Forelimb muscle (tissue), 1 donor: ENCODE results near the gene ATP2B3. TPM values are rescaled to one million over a fixed set of nuclear protein-coding genes. Genes with fewer than 3 reads are reported as not detected.

Experiments used
- polyA plus RNA-seq: library from polyadenylated mRNA; unstranded; fragments of 120-200 nt; gene quantifications from one replicate; pipeline ENCODE4 v1.2.1, GENCODE V29; 2013; ENCODE audit not compliant: insufficient read length

ATP2B3 gene
- polyA plus RNA-seq, 1 donor = 0.80 TPM

Other genes with a start within 250 kb of the ATP2B3 start
- not detected for gene PNMA6F, start 195.9 kb upstream of the ATP2B3 start, polyA plus RNA-seq
- gene ZNF275, start 183.5 kb upstream of the ATP2B3 start, polyA plus RNA-seq = 7.0 TPM
- gene PNMA6E, start 116.3 kb upstream of the ATP2B3 start, polyA plus RNA-seq = not detected
- 0.90 TPM for gene ZFP92, start 106.2 kb upstream of the ATP2B3 start, polyA plus RNA-seq
- gene TREX2, start 71.6 kb upstream of the ATP2B3 start, polyA plus RNA-seq = 0.20 TPM
- gene HAUS7, start 47.1 kb upstream of the ATP2B3 start, polyA plus RNA-seq = 20.8 TPM
- 95.3 TPM for gene BGN, start 22.7 kb upstream of the ATP2B3 start, polyA plus RNA-seq
- gene CCNQ, start 81.5 kb downstream of the ATP2B3 start, polyA plus RNA-seq = 15.6 TPM
- gene DUSP9, start 129.6 kb downstream of the ATP2B3 start, polyA plus RNA-seq = 0.15 TPM
- gene PNCK, start 156.2 kb downstream of the ATP2B3 start, polyA plus RNA-seq = 6.2 TPM
- 40.6 TPM for gene SLC6A8, start 170.3 kb downstream of the ATP2B3 start, polyA plus RNA-seq
- gene BCAP31, start 206.7 kb downstream of the ATP2B3 start, polyA plus RNA-seq = 74.1 TPM
- gene ABCD1, start 207.2 kb downstream of the ATP2B3 start, polyA plus RNA-seq = 10.3 TPM
- gene PLXNB3, start 246.6 kb downstream of the ATP2B3 start, polyA plus RNA-seq = 2.3 TPM